Stimulated activated CD4-positive, alpha-beta T cell treated with anti-CD3 and anti-CD28 coated beads, TNF-alpha, amount 100 ng/mL, for 48 hours (primary cell): ENCODE measurements around the gene MAP2K5.

ENCODE experiments used
- DNase-seq, 3 donors: peaks; one replicate each; pipeline ENCODE4 v3.0.0-alpha.2; 2020; ENCODE audit warnings: low read depth in 3 of 3

MAP2K5 gene

GRCh38 chr15:67836955-67837354 is 294.5 kb downstream of the MAP2K5 start:
- no peak for DNase-seq

DNA sequence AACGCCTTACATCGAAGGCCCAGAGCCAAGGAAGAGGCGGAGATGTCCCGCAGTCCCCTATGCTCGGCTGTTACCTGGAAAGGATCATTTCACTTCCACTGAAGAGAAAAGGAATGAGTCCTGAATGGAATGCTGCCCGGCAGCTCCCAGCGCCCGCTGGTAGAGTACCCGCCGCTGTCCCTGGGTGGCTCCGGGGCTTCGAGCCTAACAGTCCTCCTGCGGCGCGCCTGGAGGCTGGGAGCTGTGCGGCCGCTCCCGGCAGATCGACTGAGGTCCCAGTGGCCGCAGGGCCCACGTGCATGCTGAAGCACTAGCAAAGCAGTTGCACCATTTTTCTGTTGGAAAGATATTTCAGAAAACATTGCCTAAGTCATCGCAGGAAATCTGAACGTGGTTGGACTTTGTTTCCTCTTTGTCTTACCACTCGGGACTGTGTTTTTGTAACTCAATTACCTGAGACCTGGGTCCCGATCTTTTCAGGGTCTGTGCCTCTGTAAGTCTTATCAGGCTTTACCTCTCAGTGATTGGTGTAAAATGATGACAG is 296.4 kb downstream of the MAP2K5 start:
- DNase-seq = no peak

DNA sequence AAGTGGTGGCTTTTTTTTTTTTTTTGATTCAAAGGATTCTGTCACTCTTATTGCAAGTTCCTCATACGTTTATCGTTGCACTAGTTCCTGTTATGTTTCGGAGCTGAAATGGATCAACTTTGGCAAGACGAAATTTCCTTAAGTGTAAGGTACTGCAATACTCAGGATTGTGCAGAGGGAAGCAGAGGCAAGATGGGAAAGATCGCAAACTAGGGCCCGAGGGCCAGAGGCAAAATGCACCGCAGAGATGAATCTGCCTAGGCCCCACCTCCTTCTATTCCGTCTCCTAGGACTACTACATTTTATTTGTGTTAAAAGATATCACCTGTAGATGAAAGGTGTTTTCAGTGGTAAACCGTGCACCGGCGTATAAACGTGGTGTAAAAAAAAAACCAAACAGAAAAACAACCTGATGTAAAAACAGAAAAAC is 297.0 kb downstream of the MAP2K5 start:
- DNase-seq = no peak

DNA sequence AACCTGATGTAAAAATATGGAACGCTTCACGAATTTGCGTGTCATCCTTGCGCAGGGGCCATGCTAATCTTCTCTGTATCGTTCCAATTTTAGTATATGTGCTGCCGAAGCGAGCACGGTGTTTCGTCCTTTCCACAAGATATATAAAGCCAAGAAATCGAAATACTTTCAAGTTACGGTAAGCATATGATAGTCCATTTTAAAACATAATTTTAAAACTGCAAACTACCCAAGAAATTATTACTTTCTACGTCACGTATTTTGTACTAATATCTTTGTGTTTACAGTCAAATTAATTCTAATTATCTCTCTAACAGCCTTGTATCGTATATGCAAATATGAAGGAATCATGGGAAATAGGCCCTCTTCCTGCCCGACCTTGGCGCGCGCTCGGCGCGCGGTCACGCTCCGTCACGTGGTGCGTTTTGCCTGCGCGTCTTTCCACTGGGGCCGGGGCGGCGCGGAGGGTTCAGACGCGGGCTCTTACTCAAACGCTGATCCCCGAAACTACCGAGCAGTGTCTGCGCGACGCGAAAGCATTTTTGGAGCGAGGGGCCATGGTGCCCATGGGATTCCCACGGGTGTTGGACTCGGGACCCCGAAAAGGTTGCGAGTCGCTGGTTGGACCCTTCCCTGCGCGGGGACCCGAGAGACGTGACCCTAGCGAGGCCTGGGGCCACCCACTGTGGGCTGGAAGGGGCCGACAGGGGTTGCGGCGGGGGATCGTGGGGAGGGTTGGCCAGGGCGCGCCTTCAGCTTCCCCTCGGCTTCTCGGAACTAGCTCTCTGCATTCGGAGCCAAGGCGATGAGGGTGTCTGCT is 297.6 kb downstream of the MAP2K5 start, which contains the start of gene RNU6-1:
Gene RNU6-1, minus strand, starts transcription at position 117 of the 820 bp plus-strand sequence.
- peak; percentile 89 to 91 (median 90) for DNase-seq

DNA sequence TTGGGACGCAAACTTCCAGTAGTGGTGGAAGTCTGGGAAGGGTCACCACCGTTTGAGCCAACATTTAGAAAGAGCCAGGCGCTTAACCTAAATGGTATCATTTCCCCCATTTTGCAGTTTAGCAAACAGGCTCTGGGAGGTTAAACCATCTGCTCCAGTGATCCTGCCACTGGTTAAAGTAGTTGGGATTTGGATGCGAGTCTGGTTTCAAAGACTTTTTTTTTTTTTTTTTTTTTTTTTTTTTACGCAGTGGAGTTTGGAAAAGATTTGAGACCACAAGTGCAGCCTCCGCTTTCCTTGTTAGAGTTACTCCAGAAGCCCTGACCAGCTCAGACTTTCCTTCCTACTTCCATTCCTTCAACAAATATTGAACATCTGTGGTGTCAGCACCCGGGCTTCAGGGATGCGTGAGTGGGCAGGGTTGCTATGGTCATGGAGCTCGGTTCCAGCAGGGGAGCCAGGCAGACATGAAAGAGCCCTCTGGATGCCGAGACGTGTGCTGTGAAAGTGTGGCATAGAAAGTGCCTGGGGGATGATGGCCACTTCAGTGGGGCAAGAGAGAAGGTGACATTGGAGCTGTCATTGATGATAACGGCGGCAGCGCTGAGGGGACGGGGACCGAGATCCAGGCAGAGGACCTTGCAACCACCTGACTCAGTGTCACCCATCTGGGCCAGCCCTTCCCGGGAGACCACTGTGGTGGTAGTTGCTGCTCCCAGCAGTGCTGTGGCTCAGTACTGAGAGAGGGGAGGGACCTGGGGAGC is 298.4 kb downstream of the MAP2K5 start:
- DNase-seq = no peak

GRCh38 chr15:67841513-67841762 is 298.9 kb downstream of the MAP2K5 start:
- no peak for DNase-seq

- DNase-seq = no peak
Measured at GRCh38 chr15:67843092-67843501, 300.6 kb downstream of the MAP2K5 start.

- no peak for DNase-seq
Measured at GRCh38 chr15:67843571-67844387, 301.3 kb downstream of the MAP2K5 start.

DNA sequence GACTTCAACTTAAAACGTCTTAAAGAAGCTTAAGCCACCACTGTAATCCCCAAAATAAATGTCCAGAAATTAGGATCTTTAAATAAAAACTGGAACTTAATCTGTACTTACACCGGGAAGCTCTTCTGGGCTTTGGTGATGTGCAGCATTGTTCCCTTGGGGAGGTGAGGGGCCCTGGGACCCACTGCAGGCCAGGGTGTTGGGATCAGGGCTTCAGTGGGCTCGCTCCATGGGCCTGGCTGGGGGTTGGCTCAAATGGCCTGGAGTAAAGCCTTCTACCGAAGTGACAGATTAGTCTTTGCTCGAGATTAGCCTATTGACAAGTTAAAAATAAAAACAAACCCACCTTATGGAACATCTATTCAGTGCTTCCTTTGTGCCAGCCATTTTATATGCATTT is 303.5 kb downstream of the MAP2K5 start:
- no peak for DNase-seq

GRCh38 chr15:67849538-67849937 is 307.0 kb downstream of the MAP2K5 start:
- DNase-seq = no peak

DNA sequence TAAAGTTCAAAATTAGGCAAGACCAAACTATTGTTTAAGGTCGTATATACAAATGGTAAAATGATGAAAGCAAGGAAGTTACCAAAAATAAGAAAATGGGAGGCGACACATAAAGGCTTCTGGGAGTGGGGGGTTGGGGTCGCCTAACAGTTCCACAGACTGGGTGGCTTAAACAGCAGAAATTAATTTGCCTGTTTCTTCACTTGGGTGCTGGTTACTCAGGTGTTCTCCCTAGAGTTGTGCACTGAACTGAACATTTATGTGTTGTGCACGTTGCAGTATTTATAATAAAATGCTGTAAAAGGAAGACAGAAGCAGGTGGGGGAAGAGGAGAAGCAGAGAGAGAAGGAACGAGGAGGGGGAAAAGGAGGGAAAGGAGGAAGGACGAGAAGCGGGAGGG is 307.8 kb downstream of the MAP2K5 start:
- DNase-seq = no peak

DNA sequence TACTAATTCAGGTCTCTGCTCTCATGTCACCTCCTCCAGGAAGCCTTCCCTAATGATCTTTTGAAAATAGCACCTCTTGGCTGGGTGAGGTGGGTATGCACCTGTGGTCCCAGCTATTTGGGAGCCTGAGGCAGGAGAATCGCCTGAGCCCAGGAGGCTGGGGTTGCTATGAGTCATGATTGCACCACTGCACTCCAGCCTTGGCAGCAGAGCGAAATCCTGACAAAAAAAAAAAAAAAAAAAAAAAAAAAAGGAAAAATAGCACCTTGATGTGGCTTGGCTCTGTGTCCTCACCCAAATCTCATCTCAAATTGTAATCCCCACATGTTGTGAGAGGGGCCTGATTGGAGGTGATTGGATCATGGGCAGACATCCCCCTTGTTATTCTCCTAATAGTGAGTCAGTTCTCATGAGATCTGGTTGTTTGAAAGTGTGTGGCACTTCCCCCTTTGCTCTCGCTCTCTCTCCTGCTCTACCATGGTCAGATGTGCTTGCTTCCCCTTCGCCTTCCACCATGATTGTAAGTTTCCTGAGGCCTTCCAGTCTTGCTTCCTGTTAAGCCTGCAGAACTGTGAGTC is 308.6 kb downstream of the MAP2K5 start:
- DNase-seq = no peak

GRCh38 chr15:67852418-67852817 is 309.9 kb downstream of the MAP2K5 start:
- no peak for DNase-seq

DNA sequence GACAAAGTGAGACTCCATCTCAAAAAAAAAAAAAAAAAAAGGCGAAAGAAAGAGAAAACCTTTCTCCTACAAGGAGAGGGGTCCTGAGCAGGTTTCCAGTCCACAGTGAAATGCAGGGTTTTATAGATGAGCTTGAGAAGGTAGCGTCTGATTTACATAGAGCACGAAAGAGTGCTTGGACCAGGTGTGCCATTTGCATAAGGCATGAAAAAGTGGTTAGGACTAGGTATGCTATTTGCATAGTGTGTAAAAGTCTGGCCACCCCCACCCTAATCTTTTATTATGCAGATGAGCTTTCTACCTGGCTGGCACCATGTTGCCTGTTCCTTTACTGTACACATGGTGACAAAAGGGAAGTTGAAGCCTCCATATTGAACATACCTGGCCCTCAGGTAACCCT is 311.0 kb downstream of the MAP2K5 start:
- DNase-seq = no peak

GRCh38 chr15:67854358-67854757 is 311.9 kb downstream of the MAP2K5 start:
- no peak for DNase-seq

DNA sequence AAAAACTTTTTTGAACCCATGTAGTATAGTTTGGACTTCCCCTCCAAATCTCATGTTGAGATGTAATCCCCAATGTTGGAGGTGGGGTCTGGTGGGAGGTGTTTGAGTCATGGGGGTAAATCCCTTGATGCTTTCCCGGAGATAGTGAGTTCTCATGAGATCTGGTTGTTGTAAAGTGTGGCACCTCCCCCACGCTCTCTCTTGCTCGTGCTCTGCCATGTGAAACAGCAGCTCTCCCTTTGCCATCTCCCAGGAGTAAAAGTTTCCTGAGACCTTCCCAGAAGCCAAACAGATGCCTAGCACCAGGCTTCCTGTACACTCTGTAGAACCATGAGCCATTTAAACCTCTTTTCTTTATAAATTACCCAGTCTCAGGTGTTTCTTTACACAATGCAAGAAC is 313.3 kb downstream of the MAP2K5 start:
- no peak for DNase-seq
